C1 segment of cervical spinal cord (tissue), 14 donors: ENCODE measurements around the gene SRPK2.
"Not testable (repeated sequence)": the region's sequence is repeated elsewhere in the genome, so short reads cannot be mapped to it uniquely, and the experiment has no call there.

Source experiments
- DNase-seq, 14 donors: peaks; one replicate each; lab custom pipeline; 2025; lab: John Stamatoyannopoulos, UW

SRPK2 gene

DNA sequence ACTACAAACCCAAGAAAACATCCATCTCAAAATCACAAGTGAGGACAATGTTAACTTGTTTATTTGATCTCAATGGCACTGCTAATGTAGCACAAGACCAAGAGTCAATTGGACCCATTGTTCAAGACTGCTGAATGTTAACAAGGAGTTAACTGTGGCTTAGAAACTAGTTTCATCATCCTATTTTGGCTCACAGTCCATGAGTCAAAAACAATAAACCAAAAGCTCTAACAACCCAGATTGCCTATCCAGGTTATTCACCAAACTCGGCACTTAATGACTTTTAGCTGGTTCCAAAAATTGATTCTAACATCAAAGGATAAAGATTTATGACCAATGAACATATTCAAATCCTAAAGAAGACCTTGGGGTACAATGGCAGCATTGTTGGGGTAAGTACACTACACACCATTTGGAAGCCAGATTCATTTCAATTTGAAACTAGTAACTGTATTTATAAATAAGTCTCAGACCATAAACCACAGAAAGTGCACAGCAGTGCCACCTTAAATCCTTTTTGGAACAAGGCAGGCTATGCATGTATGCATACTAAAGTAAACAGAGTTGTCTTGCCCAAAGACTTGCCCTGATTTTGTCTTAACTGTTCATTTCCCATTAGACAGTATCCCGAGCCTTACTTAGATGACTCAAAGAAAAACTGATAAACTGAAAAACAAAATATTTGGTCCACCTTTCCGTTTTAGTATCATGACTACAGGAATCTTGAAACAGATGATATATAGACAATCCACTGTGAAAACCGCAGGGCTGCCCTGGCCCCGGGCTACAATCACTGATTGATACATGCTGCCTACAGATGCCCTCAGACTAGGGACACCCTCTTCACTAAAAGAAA lies 84.5 kb downstream of the SRPK2 start:
- peak in 4 of 14 donors; percentile 13 to 47 (median 27) for DNase-seq

DNA sequence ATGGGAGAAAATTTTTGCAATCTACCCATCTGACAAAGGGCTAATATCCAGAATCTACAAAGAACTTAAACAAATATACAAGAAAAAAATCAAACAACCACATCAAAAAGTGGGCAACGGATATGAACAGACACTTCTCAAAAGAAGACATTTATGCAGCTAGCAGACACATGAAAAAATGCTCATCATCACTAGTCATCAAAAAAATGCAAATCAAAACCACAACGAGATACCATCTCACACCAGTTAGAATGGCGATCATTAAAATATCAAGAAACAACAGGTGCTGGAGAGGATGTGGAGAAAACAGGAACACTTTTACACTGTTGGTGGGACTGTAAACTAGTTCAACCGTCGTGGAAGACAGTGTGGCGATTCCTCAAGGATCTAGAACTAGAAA lies 88.1 kb downstream of the SRPK2 start:
- not testable (repeated sequence) for DNase-seq

GRCh38 chr7:105298439-105298894 lies 90.3 kb downstream of the SRPK2 start:
- no peak for DNase-seq

DNA sequence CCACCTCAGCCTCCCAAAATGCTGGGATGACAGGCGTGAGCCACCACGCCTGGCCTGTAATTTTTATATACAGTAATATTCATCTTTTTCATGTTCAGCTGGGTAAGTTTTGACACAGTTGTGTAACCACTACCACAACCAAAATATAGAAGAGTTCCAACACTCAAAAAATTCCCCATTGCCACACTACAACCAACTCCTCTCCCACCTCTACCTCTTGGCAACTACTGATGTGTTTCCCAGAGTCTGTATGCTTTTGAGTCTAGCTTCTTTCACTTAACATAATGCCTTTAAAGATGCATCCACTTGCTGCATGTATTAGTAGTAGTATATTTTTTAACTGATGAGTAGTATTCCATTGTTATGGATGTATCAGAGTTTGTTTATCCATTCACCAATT lies 90.7 kb downstream of the SRPK2 start:
- no peak for DNase-seq

DNA sequence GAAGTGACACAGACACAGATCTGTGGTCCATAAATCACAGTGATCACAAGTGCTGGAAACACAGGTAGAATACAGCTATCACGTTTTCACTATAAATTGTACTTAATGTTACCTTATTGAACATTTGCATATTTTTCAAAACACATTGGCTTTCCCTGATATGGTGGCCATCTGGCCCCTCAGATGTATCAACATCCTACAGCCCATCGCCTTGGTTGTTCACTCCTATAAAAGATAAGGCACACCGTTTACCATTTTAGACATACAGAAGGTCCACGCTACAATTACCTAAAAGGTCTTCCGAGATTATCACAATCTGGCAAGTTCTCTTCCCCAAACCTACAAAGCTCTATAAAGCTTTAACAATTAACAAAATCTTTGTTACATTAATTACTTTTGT lies 91.4 kb downstream of the SRPK2 start:
- no peak for DNase-seq

- DNase-seq, result no peak
Observed at GRCh38 chr7:105296491-105296890, 92.2 kb downstream of the SRPK2 start.

- DNase-seq, result no peak
Observed at GRCh38 chr7:105295596-105296352, 92.9 kb downstream of the SRPK2 start.

DNA sequence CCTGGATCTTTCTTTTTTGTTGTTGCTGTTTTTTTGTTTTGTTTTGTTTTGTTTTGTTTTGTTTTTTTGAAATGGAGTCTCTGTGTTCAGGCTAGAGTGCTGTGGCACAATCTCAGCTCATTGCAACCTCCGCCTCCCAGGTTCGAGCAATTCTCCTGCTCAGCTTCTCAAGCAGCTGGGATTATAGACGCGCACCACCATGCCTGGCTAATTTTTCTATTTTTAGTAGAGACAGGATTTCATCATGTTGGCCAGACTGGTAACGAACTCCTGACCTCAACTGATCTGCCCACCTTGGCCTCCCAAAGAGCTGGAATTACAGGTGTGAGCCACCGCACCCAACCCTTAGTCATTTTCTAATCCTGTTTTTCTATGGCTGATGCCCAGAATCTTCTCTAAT lies 94.2 kb downstream of the SRPK2 start:
- DNase-seq, result not testable (repeated sequence)

DNA sequence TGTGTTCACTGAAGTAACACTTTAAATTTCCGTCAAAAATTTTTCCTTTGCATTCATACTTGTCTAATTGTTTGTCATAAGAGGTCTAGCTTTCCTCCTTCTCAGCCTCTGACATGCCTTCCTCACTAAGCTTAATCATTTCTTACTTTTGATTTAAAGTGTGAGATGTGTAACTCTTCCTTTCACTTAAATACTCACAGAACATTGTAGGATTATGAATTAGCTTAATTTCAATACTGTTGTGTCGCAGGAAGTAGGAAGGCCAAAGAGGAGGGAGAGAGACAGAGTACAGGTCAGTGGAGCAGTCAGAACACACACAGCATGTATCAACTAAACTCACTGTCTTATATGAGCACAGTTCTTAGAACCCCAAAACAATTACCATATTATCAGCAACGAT lies 99.0 kb downstream of the SRPK2 start:
- no peak for DNase-seq

DNA sequence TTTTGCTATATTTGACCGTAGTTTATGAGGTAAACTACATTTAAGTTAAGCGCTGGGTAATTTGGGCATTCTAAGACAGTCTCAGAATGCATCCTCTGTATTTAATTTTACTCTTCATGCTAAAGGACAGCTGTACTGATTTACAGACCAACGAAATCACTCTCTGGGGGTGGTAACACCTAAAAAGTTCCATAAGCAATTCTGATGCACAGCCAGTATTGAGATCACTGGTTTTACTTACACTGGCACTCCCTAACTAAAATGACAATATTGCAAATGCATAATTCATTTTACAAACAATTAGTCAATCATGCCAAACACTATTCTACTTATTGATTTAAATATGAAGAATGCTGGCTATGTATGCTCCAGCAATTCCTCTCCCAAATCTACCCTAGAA lies 102.3 kb downstream of the SRPK2 start:
- no peak for DNase-seq

- DNase-seq, result peak in 3 of 14 donors; percentile 2 to 29 (median 16)
Observed at GRCh38 chr7:105285118-105285874, 103.4 kb downstream of the SRPK2 start.

- no peak for DNase-seq
Observed at GRCh38 chr7:105284014-105284413, 104.7 kb downstream of the SRPK2 start.

- DNase-seq, result no peak
Observed at GRCh38 chr7:105281966-105282365, 106.8 kb downstream of the SRPK2 start.

GRCh38 chr7:105279688-105280007 lies 109.1 kb downstream of the SRPK2 start:
- no peak for DNase-seq

GRCh38 chr7:105278973-105279687 lies 109.6 kb downstream of the SRPK2 start:
- peak in 1 of 14 donors; percentile 5 for DNase-seq

GRCh38 chr7:105278565-105278964 lies 110.2 kb downstream of the SRPK2 start:
- DNase-seq, result no peak

DNA sequence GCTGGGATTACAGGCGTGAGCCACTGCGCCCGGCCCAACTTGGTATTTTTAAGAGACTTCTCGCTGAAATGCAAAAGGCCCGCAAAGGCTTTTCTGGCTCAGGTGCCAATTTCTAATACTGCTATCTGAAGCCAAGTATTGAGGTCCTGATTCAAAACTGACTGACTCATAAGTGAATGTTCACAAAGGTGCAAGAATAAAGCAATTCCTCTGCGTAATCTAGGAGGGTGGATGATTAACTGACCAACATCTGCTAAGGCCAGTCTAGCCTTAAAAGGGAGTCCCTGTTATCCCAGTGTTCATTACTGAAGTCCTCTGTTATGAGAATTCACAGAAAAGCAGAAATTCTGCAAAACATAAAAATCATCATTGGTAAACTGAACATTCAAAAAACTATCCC lies 111.4 kb downstream of the SRPK2 start:
- no peak for DNase-seq

DNA sequence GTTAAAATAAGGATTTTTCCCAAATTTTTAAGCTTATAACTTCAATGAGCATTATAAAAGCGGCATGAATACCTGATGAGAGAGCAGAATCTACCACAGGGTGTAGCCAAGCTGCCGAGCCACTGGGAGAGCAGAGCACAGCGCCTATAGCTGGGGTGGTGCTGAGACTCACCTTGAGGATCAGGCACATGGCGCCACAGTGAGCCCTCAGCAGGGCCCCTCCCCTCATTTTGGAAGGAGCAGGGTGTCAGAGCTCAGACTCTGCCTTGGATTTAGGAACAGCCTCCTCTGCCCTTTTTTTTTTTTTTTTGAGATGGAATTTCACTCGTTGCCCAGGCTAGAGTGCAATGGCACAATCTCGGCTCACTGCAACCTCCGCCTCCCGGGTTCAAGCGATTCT lies 118.6 kb downstream of the SRPK2 start:
- DNase-seq, result peak in 1 of 14 donors; percentile 19

DNA sequence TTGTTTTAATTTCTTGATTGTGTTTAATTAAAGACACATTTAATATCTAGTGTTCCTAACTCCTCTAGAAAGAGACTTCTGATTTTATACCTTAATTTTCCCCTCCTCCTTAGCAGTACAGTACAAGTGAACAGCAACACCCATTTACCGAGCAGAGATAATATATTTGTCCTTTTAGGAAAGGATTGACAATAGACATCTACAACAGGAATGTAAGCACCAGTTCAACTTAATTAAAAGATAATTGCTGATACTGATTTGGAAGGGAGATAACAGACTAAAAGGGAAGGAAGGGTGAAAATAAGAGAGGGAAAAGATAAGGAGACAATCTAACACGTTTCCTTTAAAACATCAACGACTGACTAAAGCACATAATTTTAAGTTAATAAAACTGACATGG lies 119.3 kb downstream of the SRPK2 start:
- no peak for DNase-seq

DNA sequence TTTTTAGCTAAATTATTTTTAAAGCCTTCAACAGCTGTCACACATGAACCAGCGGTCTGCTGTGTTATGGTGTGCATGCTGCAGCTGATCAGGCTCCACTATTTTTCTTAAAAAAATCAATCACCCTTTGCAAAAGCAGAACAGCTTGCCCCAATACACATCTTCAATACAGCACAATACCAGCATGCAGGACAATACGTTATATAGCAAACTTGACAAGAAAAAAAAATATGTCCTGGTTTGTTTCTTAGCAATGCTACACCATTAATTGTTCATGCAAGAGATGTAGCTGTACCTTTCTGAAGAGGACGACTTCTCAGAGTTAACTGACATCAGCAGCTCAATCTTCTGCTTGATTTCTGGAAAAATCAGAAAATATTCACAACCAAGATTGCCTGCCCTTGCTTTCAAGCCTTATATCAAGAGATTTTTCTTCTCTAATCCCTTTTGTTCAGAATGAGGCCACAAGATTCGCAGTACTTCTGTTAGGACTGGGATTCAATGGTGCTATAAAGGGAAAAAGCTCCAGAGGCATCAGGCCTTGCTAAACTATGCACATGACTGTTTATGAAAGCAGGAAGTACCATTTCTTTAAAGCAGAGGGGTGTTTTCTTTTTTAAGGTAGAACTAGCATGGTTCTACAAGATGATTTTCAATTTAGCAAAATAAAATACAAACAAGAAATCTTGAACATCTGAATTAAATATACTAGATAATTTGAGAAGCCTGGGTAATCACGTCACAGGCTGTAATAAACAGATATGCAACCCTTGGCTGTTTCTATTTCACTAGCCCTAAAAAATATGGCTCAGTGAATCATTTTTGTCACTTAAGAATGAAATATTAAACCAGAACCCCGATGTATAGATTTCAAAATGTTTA lies 120.0 kb downstream of the SRPK2 start:
- DNase-seq, result peak in 4 of 14 donors; percentile 7 to 89 (median 30)
